Stimulated activated CD4-positive, alpha-beta T cell treated with anti-CD3 and anti-CD28 coated beads, TNF-alpha, amount 100 ng/mL, for 24 hours (primary cell): ENCODE results near the gene C9orf50.

ENCODE experiments used
- DNase-seq, 3 experiments: peaks; one replicate each; pipeline ENCODE4 v3.0.0-alpha.2; 2020; ENCODE audit warnings: low read depth in 3 of 3

The C9orf50 gene

DNA sequence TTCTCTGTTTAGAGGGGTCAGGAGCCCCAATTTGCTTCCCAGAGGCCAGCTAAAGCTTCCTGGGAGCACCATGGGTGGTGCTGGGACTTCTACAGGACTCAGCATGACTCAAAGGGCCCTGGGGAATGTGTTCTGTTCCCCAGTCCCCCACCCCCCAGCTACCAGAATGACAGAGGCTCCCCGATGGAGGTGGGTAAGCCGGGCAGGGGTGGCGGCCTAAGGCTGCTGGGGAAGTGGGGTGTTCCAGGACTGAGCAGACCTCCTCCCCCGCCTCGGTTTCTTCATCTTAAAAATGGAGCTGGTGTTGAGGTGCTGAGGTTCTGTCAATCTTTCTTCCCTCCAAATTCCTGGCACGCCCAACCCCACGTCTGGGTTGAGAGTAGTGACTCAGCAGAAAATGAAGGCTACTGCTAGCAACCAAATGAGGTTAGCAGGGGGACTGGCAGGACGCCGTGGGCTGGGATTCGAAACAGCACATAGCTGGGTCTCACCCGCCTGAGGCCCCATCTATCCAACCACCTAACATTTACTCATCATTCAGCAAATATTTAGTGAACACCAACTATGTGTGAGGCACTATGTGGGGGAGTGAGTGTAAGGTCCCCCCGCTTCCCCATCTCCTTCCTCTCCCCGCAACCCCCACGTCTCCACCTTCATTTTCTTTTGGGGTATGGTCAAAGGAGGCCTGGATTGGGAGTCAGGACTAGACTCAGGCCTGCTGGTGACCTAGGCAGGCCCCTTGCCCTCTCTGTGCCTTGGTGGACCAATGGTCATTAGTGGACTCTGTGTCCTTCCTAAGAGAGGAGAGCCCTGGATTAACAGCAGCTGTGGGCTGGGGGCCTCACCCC is 50.2 kb downstream of the C9orf50 start:
- DNase-seq, result peak in 1 of 3 experiments; percentile 19

DNA sequence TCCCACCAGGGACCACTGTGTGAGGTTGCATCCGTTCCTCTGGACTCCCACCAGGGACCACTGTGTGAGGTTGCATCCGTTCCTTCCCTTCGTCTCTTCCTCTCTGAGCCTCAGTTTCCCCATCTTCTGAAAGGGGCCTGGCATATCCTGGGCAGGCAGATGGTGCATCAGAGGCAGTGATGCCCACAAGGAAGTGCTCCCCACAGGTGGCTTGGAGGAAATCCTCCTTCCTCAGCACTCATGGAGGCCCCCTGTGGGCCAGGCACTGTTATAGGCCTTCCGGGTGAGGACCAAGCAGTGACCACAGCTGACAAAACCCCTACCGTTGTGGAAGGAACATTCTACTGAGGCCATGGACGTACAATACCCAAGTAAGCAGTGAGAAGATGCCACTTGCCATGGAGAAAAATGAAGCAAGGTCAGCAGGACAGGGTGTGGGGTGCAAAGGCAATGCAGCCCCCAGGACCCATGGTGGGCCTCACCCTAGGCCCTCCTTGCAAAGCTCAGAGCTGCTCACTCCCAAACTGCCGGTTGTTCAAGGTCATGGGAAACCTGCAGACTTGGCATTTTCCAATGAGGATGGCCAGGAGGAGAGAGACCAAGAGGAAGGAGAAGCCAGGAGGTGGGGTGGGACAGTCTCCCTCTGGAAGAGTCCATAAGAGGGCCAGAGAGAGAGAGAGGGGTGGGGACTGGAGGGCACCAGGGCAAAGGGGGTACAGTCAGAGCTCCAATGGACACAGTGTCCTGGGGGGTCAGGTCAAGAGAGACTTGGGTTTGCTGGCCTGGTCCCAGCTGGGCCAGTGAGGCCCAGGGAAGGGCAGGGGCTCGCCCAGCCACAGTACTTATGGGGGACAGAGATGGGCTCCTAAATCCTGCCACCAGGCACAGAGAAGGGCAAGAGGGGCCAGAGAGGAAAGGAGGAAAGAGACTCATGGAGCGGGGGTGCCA is 51.1 kb downstream of the C9orf50 start:
- DNase-seq, result no peak

DNA sequence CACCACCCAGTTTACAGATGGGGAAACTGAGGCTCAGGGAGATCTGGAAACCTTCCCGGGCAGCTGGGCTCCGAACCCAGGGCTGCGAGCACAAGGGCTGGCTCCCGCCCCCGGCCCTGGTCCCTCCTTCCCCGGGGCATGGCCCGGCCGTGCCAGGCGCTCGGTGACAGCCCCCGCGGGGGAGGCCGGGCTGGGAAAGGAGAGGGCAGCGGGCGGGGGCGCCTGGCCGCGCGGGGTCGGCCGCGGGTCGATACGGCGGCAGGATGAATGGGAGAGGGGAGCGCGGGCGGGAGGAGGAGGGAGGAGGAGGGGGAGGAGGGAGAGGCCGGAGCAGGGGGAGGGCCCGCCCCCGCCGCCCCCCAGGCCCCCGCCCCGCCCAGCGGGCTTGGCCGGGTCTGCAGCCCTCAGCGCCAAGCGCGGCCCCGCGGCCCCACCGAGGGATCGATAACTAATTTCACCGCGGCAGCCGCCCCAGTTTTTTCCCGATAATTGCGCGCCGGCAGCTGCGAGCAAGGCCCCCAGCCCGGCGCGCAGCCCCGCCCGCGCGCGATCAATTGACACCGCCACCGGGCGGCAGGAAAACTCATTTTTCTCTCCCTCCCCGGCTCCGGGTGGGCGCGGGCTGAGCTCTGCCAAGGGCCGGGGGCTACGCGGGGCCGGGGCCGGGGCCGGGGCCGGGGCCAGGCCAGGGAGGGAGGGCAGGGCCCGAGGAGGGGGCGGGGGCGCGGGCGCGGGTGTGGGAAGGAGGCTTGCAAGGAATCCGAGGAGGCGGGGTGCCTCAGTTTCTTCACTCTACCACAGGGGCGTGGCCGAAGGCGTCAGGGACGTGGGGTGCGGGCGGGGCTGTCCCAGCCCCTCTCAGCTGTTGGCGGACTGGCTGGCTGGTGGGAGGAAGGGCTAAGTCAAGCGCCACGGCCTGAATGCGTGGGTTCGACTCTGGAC is 52.1 kb downstream of the C9orf50 start:
- no peak for DNase-seq

DNA sequence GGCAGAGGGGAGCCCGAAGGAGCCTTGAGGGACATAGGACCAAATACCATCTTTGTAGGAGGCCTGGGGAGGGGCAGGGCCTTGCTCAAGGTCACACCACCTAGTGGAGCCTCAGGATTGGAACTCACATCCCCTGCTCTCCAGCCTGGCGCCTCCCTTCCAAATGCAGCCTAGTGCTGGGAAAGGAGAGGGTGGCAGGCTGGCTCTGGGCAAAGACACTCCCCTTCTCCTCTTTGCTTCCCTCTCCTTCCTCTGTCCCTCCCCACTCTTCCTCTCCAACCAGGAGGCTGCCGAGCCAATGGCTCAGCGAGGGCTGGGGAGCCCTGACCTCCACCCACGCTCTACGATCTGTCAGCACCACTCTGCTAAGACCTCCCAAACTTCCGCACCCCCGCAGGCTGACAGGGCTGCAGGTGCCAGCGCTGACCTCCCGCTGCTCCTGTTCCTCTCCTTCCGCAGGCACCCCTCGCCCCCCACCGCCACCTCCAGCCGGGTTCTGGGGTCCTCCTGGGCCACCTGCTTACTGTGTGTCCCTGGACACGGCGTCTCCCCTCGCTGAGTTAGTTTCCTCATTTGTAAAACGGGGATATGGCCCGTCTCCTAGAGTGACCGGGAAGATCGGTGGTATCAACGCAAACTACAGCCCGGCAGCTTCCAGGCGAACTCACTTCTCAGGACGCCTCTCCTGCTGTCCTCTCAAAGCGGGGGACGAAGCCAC is 52.9 kb downstream of the C9orf50 start:
- DNase-seq, result no peak

DNA sequence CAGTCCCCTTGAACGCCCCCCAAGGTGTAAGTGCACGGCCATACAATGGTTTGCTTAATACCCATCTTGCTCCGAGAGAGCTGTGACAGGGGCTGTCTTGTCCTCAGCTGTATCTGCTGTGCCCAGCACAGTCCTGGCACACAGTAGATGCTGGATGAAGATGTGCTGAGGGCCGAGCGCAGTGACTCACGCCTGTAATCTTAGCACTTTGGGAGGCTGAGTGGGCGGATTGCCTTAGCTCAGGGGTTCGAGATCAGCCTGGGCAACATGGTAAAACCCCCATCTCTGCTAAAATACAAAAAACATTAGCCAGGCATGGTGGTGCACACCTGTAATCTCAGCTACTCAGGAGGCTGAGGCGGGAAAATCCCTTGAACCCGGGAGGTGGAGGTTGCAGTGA is 53.6 kb downstream of the C9orf50 start:
- DNase-seq, result no peak

DNA sequence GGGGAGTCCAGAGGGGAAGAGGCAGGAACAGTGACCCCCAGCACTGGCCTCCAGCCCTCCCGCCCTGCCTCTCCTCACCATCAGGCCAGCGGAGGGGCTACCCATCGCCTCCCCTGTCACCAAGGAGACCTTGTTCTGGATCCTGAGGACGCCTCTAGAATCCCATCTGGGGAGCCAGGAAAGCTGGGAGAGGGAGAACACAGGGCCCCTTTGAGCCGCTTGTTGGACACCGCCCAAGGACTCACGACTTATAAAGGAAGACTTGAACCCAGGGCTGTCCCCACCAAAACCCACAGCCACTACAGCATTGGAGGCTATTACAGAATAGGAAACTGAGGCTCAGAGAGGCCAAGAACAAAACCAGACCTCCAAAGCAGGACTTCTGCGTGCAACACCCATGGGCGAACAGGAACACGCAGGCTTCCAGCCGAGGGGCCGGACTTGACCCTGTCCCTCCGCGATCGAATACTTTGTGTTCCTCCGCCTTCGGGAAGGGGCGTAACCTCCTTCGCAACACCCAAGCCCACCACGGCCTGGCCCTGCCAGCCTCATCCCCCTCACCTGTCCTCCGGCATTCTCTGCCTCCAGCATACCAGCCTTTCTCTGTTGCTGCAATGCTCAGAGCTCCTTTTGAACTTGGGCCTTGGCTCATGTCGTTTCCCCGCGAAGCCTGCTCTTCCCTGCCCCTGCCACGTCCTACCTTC is 54.2 kb downstream of the C9orf50 start:
- DNase-seq, result no peak

DNA sequence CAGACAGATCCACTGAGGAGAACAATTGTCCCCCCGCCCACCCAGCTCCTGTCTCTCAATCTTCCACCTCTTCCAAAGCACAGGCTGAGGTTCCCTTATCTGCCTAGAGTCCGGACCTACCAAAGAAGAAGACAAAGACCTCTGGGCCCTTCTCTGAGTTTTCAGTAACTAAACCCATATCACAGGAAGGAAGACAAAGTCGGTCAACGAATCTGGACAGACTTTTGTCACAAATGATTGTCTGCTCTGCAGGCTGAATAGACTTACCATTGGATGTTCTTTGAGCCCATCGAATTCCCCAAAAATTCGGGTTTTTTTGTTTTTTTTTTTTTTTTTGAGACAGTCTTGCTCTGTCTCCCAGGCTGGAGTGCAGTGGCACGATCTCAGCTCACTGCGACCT is 58.0 kb downstream of the C9orf50 start:
- no peak for DNase-seq

DNA sequence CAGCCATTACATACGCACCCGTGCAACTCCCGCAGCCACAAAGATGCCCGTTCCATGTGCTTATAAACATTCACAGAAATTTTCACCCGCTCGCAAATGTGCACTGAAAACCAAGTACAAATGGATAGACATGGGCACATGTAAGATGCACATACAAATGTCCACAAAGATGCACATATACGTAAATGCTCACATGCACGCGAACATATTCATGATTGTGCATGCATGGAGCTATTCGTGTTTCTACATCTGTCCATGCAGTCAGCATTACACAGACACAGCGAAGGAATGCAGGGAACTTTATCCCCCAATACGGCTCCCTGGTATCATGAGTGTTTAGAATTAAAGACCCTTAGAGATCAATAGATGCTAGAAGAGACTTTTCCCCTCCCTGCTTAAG is 58.4 kb downstream of the C9orf50 start:
- DNase-seq, result no peak
